ENCODE measurements around the gene TTC21A.

TTC21A gene

DNA sequence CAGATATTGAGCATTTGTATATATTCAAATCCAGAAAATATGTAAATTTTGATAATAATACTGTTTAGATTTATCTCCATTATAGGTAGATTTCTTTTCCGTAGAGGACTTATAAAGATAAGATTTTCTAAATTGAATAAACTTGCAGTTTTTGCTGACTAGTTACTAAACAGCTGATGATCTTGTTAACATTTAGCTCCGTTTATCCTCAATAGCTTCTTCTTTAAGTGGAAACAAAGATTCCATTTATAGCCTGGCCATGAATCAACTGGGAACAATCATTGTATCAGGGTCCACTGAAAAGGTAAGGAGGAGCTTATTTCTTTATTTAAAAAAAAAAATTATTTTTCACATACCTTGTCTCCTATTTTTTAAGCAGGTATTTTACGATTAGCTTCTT, 38.9 kb upstream of the TTC21A start:
- TF ChIP-seq EZH2phosphoT487 (conservative IDR thresholded peaks at IDR 0.05; ENCODE audit: low read length) = no peak
- TF ChIP-seq, protein P1, sequence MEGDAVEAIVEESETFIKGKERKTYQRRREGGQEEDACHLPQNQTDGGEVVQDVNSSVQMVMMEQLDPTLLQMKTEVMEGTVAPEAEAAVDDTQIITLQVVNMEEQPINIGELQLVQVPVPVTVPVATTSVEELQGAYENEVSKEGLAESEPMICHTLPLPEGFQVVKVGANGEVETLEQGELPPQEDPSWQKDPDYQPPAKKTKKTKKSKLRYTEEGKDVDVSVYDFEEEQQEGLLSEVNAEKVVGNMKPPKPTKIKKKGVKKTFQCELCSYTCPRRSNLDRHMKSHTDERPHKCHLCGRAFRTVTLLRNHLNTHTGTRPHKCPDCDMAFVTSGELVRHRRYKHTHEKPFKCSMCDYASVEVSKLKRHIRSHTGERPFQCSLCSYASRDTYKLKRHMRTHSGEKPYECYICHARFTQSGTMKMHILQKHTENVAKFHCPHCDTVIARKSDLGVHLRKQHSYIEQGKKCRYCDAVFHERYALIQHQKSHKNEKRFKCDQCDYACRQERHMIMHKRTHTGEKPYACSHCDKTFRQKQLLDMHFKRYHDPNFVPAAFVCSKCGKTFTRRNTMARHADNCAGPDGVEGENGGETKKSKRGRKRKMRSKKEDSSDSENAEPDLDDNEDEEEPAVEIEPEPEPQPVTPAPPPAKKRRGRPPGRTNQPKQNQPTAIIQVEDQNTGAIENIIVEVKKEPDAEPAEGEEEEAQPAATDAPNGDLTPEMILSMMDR (IDR thresholded peaks at IDR 0.05; ENCODE audit: insufficient read depth, low read length, poor library complexity, severe bottlenecking) = no peak

DNA sequence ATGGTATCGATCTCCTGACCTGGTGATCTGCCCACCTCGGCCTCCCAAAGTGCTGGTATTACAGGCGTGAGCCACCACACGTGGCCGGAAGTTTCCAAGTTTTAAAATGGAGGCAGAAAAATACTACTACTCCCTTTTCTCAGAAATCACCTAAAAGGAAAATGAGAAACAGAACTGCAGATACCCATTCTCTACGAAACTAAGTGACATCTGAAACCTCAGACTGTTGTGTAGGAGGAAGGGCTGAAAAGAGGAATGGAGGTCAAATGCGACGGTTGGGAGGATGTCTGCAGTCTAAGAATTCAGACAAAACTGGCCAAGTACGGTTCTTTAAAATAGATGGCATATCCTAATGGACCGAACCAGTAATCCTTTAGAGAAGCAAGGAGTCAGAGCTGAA, 31.6 kb upstream of the TTC21A start:
- Histone ChIP-seq H4K20me1 (ENCODE audit: low read depth, low read length) (no peaks in the 10 kb centered on the region), H2AFZ (ENCODE audit: low read depth, low read length, severe bottlenecking) (no peak overlapping the region), H3K9me3 (ENCODE audit: insufficient read depth, low read length) (no peaks in the 10 kb centered on the region), H3K9ac (ENCODE audit: low read length) (no peak overlapping the region), H3K27me3 (ENCODE audit: low read length) (no peaks in the 10 kb centered on the region), H3K4me3 (ENCODE audit: insufficient read depth, low read length, poor library complexity, severe bottlenecking) (no peak overlapping the region), H3K27ac (ENCODE audit: low read depth, low read length) (no peak overlapping the region), H3K4me2 (ENCODE audit: low read depth, low read length, poor library complexity, severe bottlenecking) (no peak overlapping the region), H3K36me3 (ENCODE audit: low read length) (no peaks in the 10 kb centered on the region), H3F3A (ENCODE audit: insufficient read depth) (no peaks in the 10 kb centered on the region), H3K79me2 (ENCODE audit: insufficient read depth, low read length) (no peaks in the 10 kb centered on the region), H3K9me2 (replicated peaks; ENCODE audit: insufficient read depth, low read length) (no peaks in the 10 kb centered on the region)
- TF ChIP-seq EZH2phosphoT487 (conservative IDR thresholded peaks at IDR 0.05; ENCODE audit: low read length) = no peak
- TF ChIP-seq, protein P1 (IDR thresholded peaks at IDR 0.05; ENCODE audit: insufficient read depth, low read length, poor library complexity, severe bottlenecking) = no peak

More for the DNA sequence above, 38.9 kb upstream of the TTC21A start:
- no peak overlapping the region for H3K4me3 ChIP-seq (ENCODE audit: insufficient read depth, low read length, poor library complexity, severe bottlenecking)
- no peaks in the 10 kb centered on the region for H4K20me1 ChIP-seq (ENCODE audit: low read depth, low read length)
- no peaks in the 10 kb centered on the region for H3K79me2 ChIP-seq (ENCODE audit: insufficient read depth, low read length)
- H3K9ac ChIP-seq (ENCODE audit: low read length) = no peak overlapping the region
- H3K36me3 ChIP-seq (ENCODE audit: low read length) = no peaks in the 10 kb centered on the region
- H3K9me2 ChIP-seq (replicated peaks; ENCODE audit: insufficient read depth, low read length) = no peaks in the 10 kb centered on the region
- H3K27me3 ChIP-seq (ENCODE audit: low read length) = no peaks in the 10 kb centered on the region
- H3K9me3 ChIP-seq (ENCODE audit: insufficient read depth, low read length) = no peaks in the 10 kb centered on the region
- no peak overlapping the region for H2AFZ ChIP-seq (ENCODE audit: low read depth, low read length, severe bottlenecking)
- H3K4me2 ChIP-seq (ENCODE audit: low read depth, low read length, poor library complexity, severe bottlenecking) = no peak overlapping the region
- no peaks in the 10 kb centered on the region for H3F3A ChIP-seq (ENCODE audit: insufficient read depth)
- no peak overlapping the region for H3K27ac ChIP-seq (ENCODE audit: low read depth, low read length)

DNA sequence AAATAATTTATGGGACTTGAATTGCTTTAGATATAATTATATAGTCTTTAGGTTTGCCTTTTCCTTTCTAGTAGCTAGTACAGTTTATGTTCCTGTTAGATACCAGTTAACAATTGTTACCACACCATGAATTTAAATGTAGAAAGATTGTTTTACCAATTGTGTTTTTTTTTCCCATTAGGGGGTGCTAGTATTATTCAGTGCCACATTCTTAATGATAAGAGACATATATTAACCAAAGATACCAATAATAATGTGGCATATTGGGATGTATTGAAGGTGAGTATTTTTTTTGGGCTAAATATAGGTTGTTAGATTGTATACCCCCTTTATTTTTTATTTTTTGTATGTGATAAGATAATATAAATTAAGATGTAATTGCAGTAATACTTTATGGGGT, 27.9 kb upstream of the TTC21A start:
- no peak overlapping the region for H3K9ac ChIP-seq (ENCODE audit: low read length)
- no peak overlapping the region for H3K4me2 ChIP-seq (ENCODE audit: low read depth, low read length, poor library complexity, severe bottlenecking)
- H3K79me2 ChIP-seq (ENCODE audit: insufficient read depth, low read length) = no peaks in the 10 kb centered on the region
- no peaks in the 10 kb centered on the region for H3K9me3 ChIP-seq (ENCODE audit: insufficient read depth, low read length)
- TF ChIP-seq EZH2phosphoT487 (conservative IDR thresholded peaks at IDR 0.05; ENCODE audit: low read length) = no peak
- TF ChIP-seq, protein P1 (IDR thresholded peaks at IDR 0.05; ENCODE audit: insufficient read depth, low read length, poor library complexity, severe bottlenecking) = peak; percentile 14
- no peaks in the 10 kb centered on the region for H4K20me1 ChIP-seq (ENCODE audit: low read depth, low read length)
- H3F3A ChIP-seq (ENCODE audit: insufficient read depth) = no peaks in the 10 kb centered on the region
- H3K9me2 ChIP-seq (replicated peaks; ENCODE audit: insufficient read depth, low read length) = no peaks in the 10 kb centered on the region
- no peak overlapping the region for H3K27ac ChIP-seq (ENCODE audit: low read depth, low read length)
- no peak overlapping the region for H2AFZ ChIP-seq (ENCODE audit: low read depth, low read length, severe bottlenecking)
- no peaks in the 10 kb centered on the region for H3K27me3 ChIP-seq (ENCODE audit: low read length)
- H3K4me3 ChIP-seq (ENCODE audit: insufficient read depth, low read length, poor library complexity, severe bottlenecking) = no peak overlapping the region
- no peaks in the 10 kb centered on the region for H3K36me3 ChIP-seq (ENCODE audit: low read length)
